A549 (cell line): ENCODE measurements around the gene SEMA3B. TPM values are rescaled to one million over a fixed set of nuclear protein-coding genes. Genes with fewer than 3 reads are reported as not detected.
A peak's percentile ranks its signal among the peaks of the same experiment; 100 is the strongest.

Experiments used
- ATAC-seq, 2 experiments: fragments of 200-7000 bp in 1 of 2; fragments of >200 bp in 1 of 2; cut with Nextera tagmentation in 1 of 2; cut with Tn5 transposase in 1 of 2; 3 replicates each; pipeline versions ENCODE4 v1.8.0 to v1.9.1; 2018 to 2020; ENCODE audit warnings: mild to moderate bottlenecking in 1 of 2, moderate library complexity in 1 of 2
- CTCF ChIA-PET: fragments of 300-600 bp; sonication (Branson Sonifier 250); formaldehyde crosslinking; extraction: SDS; loops from one replicate; lab custom pipeline; 2021; ENCODE audit warnings: antibody characterized with exemption, inconsistent platforms; lab: Yijun Ruan, JAX
- POLR2A ChIA-PET: fragments of 350-600 bp; formaldehyde crosslinking; extraction: SDS; loops from one replicate; lab custom pipeline; 2021; ENCODE audit warnings: antibody characterized with exemption, inconsistent platforms; lab: Yijun Ruan, JAX
- DNase-seq, 2 experiments: peaks; one replicate each; pipeline versions ENCODE4 v3.0.0 to v3.0.0-alpha.2; 2011 to 2016; ENCODE audit warnings: low read depth in 1 of 2, low spot score in 1 of 2
- FAIRE-seq: peaks from 2 replicates; lab custom pipeline; 2011; peaks lifted over from hg19 to GRCh38; lab: Jason Lieb, UNC
- H3K27ac ChIP-seq, 2 experiments: fragments of >200 bp; sonication (Bioruptor Twin); formaldehyde crosslinking; 3 replicates each; pipeline ENCODE4 v1.5.1; 2016 to 2017
- H3K4me1 ChIP-seq: fragments of >200 bp; sonication (Bioruptor Twin); formaldehyde crosslinking; 3 replicates; pipeline ENCODE4 v1.6.1; 2016
- H3K4me2 ChIP-seq: fragments of >200 bp; sonication (Bioruptor Twin); formaldehyde crosslinking; 3 replicates; pipeline ENCODE4 v1.6.1; 2016
- H3K4me3 ChIP-seq: fragments of >200 bp; sonication (Bioruptor Twin); formaldehyde crosslinking; 3 replicates; pipeline ENCODE4 v1.5.1; 2016
- H3K9me3 ChIP-seq: fragments of >200 bp; sonication (Bioruptor Twin); formaldehyde crosslinking; 3 replicates; pipeline ENCODE4 v1.6.1; 2016
- CBX8 ChIP-seq: fragments of 200-600 bp; sonication (generic); IDR thresholded peaks from 2 replicates; pipeline ENCODE4 v1.6.1; 2016
- CHD4 ChIP-seq: fragments of 200-600 bp; sonication (generic); IDR thresholded peaks from 2 replicates; pipeline ENCODE4 v1.6.1; 2016; ENCODE audit warnings: antibody characterized with exemption, mild to moderate bottlenecking, borderline replicate concordance
- EP300 ChIP-seq, 2 experiments: fragments of >200 bp; sonication (Bioruptor Twin); formaldehyde crosslinking; IDR thresholded peaks; 2 replicates in 1 of 2; 3 replicates in 1 of 2; pipeline ENCODE4 v1.6.1; 2016 to 2017
- FOSB ChIP-seq: fragments of 250-450 bp; sonication (Bioruptor Pico); IDR thresholded peaks from 2 replicates; pipeline ENCODE4 v1.5.0; 2020; ENCODE audit warnings: mild to moderate bottlenecking, moderate library complexity
- HDAC2 ChIP-seq: fragments of 200-600 bp; sonication (generic); IDR thresholded peaks from 2 replicates; pipeline ENCODE4 v1.6.1; 2016
- JUN ChIP-seq, 2 experiments: fragments of >200 bp; sonication (Bioruptor Twin); formaldehyde crosslinking; IDR thresholded peaks; 2 replicates in 1 of 2; 3 replicates in 1 of 2; pipeline ENCODE4 v1.6.1; 2016 to 2017
- KDM1A ChIP-seq: fragments of 200-600 bp; sonication (generic); IDR thresholded peaks from 2 replicates; pipeline ENCODE4 v1.6.1; 2016; ENCODE audit warnings: low read depth, mild to moderate bottlenecking
- MAZ ChIP-seq: fragments of 150-350 bp; IDR thresholded peaks from 2 replicates; pipeline ENCODE4 v1.6.1; 2014; ENCODE audit warnings: antibody characterized with exemption, low read depth, low read length, borderline replicate concordance
- NPAS2 ChIP-seq: fragments of 250-450 bp; sonication (Bioruptor Pico); IDR thresholded peaks from 2 replicates; pipeline ENCODE4 v1.8.0; 2022; ENCODE audit warnings: mild to moderate bottlenecking, moderate library complexity, borderline replicate concordance
- PHF8 ChIP-seq: fragments of 200-600 bp; sonication (generic); IDR thresholded peaks from 2 replicates; pipeline ENCODE4 v1.6.1; 2016; ENCODE audit warnings: low read depth, mild to moderate bottlenecking, antibody characterized with exemption, moderate library complexity, borderline replicate concordance
- RAD21 ChIP-seq, 2 experiments: fragments of >200 bp in 1 of 2; sonication (Bioruptor Twin) in 1 of 2; formaldehyde crosslinking in 1 of 2; IDR thresholded peaks in 1 of 2; conservative IDR thresholded peaks in 1 of 2; 2 replicates in 1 of 2; 3 replicates in 1 of 2; pipeline ENCODE4 v1.6.1; 2012 to 2018; ENCODE audit warnings: inconsistent platforms in 1 of 2
- RFX5 ChIP-seq: fragments of 450-650 bp; IDR thresholded peaks from 2 replicates; pipeline ENCODE4 v1.7.1; 2014; ENCODE audit warnings: antibody characterized with exemption, mild to moderate bottlenecking, moderate library complexity
- RNF2 ChIP-seq: fragments of 200-600 bp; sonication (generic); IDR thresholded peaks from 2 replicates; pipeline ENCODE4 v1.6.1; 2016; ENCODE audit warnings: low read depth, mild to moderate bottlenecking, antibody characterized with exemption, moderate library complexity, borderline replicate concordance
- TFCP2L1 ChIP-seq: fragments of 250-450 bp; sonication (Bioruptor Pico); IDR thresholded peaks from 2 replicates; pipeline ENCODE4 v1.5.0; 2021; ENCODE audit warnings: mild to moderate bottlenecking
- ZFP36 ChIP-seq: fragments of 450-650 bp; IDR thresholded peaks from 2 replicates; pipeline ENCODE4 v1.6.1; 2014; ENCODE audit warnings: borderline replicate concordance; ENCODE audit not compliant: partially characterized antibody
- ZNF302 ChIP-seq: fragments of 250-450 bp; sonication (Bioruptor Pico); IDR thresholded peaks from 2 replicates; pipeline ENCODE4 v1.9.0; 2021; ENCODE audit warnings: inconsistent platforms, mild to moderate bottlenecking, moderate library complexity
- ZSCAN20 ChIP-seq: fragments of 250-450 bp; sonication (Bioruptor Pico); IDR thresholded peaks from 2 replicates; pipeline ENCODE4 v1.8.0; 2022; ENCODE audit warnings: mild to moderate bottlenecking, moderate library complexity
- WGBS: methylation state at CpG from one replicate; pipeline ENCODE4 v1.1.6; 2017; ENCODE audit errors: missing lambda C conversion rate; 5-methylcytosine and 5-hydroxymethylcytosine counted together
- polyA plus RNA-seq, 4 experiments: library from polyadenylated mRNA; depleted of rRNA in 3 of 4; stranded (reverse); fragments of >200 nt; fragmentation: RNase III in 1 of 4; extraction: RNeasy Plus Mini Kit Qiagen cat#74134 plus additional on column Dnase treatment in 1 of 4; gene quantifications; 2 replicates in 3 of 4; 3 replicates in 1 of 4; pipeline ENCODE4 v1.2.3, GENCODE V29; 2011 to 2017
- TF ChIP-seq, protein P1 (sequence below): fragments of 200-600 bp; sonication (generic); IDR thresholded peaks from 2 replicates; pipeline ENCODE4 v1.6.1; 2016; ENCODE audit warnings: antibody characterized with exemption, mild to moderate bottlenecking, moderate library complexity
- TF ChIP-seq, protein P2 (sequence below): fragments of 250-450 bp; sonication (Bioruptor Pico); IDR thresholded peaks from 2 replicates; pipeline ENCODE4 v1.5.0; 2020; ENCODE audit warnings: low read depth, mild to moderate bottlenecking, moderate library complexity
- TF ChIP-seq, protein P3 (sequence below): fragments of >200 bp; sonication (Bioruptor Twin); formaldehyde crosslinking; IDR thresholded peaks from 3 replicates; pipeline ENCODE4 v1.6.1; 2016

The SEMA3B gene
- polyA plus RNA-seq, 2 of the 4 experiments (the other 2 are of a cell fraction): 6.5 to 7.4 TPM

DNA sequence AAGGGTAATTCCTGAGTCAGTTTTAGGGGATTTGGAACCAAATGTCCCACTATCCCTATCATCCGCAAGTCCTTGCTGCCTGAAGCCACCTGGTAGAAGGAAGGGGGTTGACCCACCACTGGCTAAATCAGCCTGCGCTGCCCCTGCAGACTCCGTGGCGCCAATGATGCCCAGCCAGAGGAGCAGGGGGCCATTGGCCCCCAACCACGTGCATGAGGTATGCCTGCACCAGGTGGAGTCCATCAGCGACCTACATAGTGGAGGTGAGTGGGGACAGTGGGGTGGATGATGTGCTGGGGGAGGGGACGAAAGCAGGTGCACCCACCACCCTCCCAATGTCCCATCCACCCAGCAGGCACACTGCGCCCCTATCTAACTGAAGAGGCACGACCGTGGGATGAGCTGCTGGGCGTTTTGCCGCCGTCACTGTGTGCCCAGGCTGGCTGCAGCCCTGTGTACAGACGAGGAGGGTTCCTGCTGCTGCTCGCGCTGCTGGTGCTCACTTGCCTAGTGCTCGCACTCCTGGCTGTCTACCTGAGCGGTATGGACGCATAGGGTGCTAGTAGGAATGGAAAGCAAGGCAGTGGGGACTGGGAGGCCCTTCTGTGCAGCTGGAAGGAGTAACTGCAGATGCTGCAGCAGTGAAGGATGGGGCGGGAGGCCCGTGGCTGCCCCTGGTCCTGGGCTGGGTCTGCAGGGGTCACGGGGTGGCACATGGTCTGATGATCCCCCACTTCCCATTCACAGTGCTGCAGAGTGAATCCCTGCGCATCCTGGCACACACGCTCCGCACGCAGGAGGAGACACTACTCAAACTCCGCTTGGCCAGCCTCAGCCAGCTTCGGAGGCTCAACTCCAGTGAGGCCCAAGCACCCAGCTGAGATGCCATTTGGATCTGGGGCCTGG, 17.6 kb downstream of the SEMA3B start:
- peaks cover 8% of the 10 kb centered on the region; the same call in 1 of the 3 replicates for H3K4me1 ChIP-seq
- H3K4me3 ChIP-seq: no peak overlapping the region
- H3K9me3 ChIP-seq: no peaks in the 10 kb centered on the region
- WGBS: 94% methylated on average over 13 of the region's 28 CpGs
- ATAC-seq (no peak; a peak in 1 of 6 replicates), FAIRE-seq (no peak), DNase-seq (no peak)
- TF ChIP-seq NPAS2 (no peak), JUN (IDR thresholded peaks at IDR 0.05) (peak in 1 of 2 experiments; percentile 10; a peak in 1 of 5 replicates)
- H3K27ac ChIP-seq: no peak overlapping the region
- ChIA-PET POLR2A (no interaction called here), CTCF (interaction anchor here (1.0 kb wide), 1 partner anchor 13 kb away, joined by 3 read pairs; no protein-coding TSS in a partner anchor)
- H3K4me2 ChIP-seq: no peak overlapping the region

DNA sequence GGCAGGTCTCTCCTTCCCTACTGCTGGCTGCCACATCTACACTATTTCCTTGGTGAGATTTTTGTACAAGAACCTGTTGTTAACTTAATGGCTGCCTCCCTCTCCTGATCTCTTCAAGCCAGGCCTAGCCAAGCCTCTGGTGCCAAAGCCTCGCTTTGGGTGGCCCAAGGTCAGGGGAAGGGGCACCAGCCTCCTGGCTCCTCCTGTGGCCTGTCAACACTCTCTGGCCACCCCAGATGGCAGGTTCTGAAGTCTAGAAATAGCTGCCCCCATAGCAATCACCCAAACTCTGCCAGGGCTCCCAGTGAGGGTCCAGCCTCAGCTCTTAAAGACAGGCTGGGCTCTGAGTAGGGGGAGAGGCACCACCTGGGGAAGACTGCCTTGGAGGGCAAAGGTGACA, 18.3 kb downstream of the SEMA3B start:
- CTCF ChIA-PET: interaction anchor here (1.0 to 1.4 kb wide), 2 partner anchors 14 to 15 kb away, joined by 3 read pairs; no protein-coding TSS in a partner anchor
- no peak for DNase-seq
- no peak for TF ChIP-seq CBX8
- no peak for TF ChIP-seq ZFP36
- no peak for TF ChIP-seq RNF2
- no peak for TF ChIP-seq RAD21 (conservative IDR thresholded peaks at IDR 0.05 in 1 of 2, IDR thresholded peaks at IDR 0.05 in 1 of 2)
- no peak for TF ChIP-seq ZSCAN20
- TF ChIP-seq, protein P1, sequence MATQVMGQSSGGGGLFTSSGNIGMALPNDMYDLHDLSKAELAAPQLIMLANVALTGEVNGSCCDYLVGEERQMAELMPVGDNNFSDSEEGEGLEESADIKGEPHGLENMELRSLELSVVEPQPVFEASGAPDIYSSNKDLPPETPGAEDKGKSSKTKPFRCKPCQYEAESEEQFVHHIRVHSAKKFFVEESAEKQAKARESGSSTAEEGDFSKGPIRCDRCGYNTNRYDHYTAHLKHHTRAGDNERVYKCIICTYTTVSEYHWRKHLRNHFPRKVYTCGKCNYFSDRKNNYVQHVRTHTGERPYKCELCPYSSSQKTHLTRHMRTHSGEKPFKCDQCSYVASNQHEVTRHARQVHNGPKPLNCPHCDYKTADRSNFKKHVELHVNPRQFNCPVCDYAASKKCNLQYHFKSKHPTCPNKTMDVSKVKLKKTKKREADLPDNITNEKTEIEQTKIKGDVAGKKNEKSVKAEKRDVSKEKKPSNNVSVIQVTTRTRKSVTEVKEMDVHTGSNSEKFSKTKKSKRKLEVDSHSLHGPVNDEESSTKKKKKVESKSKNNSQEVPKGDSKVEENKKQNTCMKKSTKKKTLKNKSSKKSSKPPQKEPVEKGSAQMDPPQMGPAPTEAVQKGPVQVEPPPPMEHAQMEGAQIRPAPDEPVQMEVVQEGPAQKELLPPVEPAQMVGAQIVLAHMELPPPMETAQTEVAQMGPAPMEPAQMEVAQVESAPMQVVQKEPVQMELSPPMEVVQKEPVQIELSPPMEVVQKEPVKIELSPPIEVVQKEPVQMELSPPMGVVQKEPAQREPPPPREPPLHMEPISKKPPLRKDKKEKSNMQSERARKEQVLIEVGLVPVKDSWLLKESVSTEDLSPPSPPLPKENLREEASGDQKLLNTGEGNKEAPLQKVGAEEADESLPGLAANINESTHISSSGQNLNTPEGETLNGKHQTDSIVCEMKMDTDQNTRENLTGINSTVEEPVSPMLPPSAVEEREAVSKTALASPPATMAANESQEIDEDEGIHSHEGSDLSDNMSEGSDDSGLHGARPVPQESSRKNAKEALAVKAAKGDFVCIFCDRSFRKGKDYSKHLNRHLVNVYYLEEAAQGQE: no peak
- no peak for TF ChIP-seq MAZ
- TF ChIP-seq RFX5: no peak
- TF ChIP-seq PHF8: no peak
- TF ChIP-seq CHD4: no peak
- no peak for TF ChIP-seq ZNF302 (CRISPR knock-in tag)
- no peaks in the 10 kb centered on the region for H3K9me3 ChIP-seq
- 100% methylated on average over 1 of the region's 1 CpG for WGBS
- no peak overlapping the region for H3K4me2 ChIP-seq
- H3K4me1 ChIP-seq: peaks cover 8% of the 10 kb centered on the region; the same call in 1 of the 3 replicates
- no peak overlapping the region for H3K27ac ChIP-seq
- FAIRE-seq: no peak
- no peak for ATAC-seq
- no peak overlapping the region for H3K4me3 ChIP-seq
- POLR2A ChIA-PET: no interaction called here

DNA sequence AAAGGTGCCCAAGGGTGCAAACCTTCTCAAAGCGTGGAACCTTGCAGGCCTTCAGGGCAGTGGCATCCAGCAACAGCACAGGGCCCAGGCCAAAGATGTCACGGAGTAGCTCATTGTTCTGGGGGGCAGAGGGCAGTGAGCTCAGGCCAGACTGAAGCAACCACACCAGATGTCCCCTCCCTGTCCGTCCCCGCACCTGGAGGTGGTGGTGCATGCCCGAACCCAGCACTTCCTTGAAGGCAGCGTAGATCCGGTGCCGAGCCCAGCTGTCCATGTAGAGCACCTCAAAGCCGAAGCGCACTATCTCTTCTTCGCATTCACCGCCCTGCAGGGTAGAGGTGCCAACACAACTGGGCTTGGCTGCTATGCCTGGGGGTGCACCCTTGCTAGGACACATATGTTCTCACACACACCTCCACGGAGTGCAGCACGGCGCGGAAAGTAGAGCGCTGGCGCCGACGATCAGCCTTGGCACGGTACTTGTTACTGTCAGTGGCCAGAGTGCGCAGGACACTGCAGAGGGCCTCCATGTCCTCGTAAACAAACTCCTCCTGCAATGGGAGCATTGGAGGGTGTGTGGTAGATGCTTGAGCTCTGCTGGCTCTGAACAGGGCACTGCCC, 19.6 kb downstream of the SEMA3B start:
- FAIRE-seq: no peak
- 95% methylated on average over 20 of the region's 23 CpGs for WGBS
- TF ChIP-seq, protein P1: no peak
- TF ChIP-seq FOSB (CRISPR knock-in tag) (no peak), TFCP2L1 (CRISPR knock-in tag) (no peak), ZNF302 (CRISPR knock-in tag) (no peak), EP300 (IDR thresholded peaks at IDR 0.05) (no peak), HDAC2 (no peak), KDM1A (no peak)
- TF ChIP-seq, protein P2, sequence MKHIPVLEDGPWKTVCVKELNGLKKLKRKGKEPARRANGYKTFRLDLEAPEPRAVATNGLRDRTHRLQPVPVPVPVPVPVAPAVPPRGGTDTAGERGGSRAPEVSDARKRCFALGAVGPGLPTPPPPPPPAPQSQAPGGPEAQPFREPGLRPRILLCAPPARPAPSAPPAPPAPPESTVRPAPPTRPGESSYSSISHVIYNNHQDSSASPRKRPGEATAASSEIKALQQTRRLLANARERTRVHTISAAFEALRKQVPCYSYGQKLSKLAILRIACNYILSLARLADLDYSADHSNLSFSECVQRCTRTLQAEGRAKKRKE (CRISPR knock-in tag): no peak
- TF ChIP-seq, protein P3, sequence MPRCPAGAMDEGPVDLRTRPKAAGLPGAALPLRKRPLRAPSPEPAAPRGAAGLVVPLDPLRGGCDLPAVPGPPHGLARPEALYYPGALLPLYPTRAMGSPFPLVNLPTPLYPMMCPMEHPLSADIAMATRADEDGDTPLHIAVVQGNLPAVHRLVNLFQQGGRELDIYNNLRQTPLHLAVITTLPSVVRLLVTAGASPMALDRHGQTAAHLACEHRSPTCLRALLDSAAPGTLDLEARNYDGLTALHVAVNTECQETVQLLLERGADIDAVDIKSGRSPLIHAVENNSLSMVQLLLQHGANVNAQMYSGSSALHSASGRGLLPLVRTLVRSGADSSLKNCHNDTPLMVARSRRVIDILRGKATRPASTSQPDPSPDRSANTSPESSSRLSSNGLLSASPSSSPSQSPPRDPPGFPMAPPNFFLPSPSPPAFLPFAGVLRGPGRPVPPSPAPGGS: no peak

More for the DNA sequence above, 19.6 kb downstream of the SEMA3B start:
- no peak for ATAC-seq
- Histone ChIP-seq H3K9me3 (no peaks in the 10 kb centered on the region), H3K27ac (no peak overlapping the region), H3K4me2 (no peak overlapping the region), H3K4me1 (peaks cover 13% of the 10 kb centered on the region; the same call in 2 of the 3 replicates), H3K4me3 (no peak overlapping the region)
- no peak for DNase-seq
- ChIA-PET POLR2A (no interaction called here), CTCF (interaction anchor here (1.0 to 1.4 kb wide), 2 partner anchors 11 to 16 kb away, joined by 3 to 6 read pairs; no protein-coding TSS in a partner anchor)
